ENCODE measurements around the gene GNG4. TPM values are rescaled to one million over a fixed set of nuclear protein-coding genes. Genes with fewer than 3 reads are reported as not detected.

Gene GNG4
- total RNA-seq, 2 experiments from 2014 or later: 0.18 TPM

GRCh38 chr1:235515844-235516512 is 133.6 kb downstream of the GNG4 start:
- H3K36me3 Mint-ChIP-seq (ENCODE audit: low read depth): no peaks in the 10 kb centered on the region
- H3K4me3 Mint-ChIP-seq: no peak overlapping the region
- peaks cover 7% of the 10 kb centered on the region for H3K27me3 Mint-ChIP-seq
- H3K4me1 Mint-ChIP-seq: no peaks in the 10 kb centered on the region
- no peak overlapping the region for H3K27ac Mint-ChIP-seq
- no peak for DNase-seq
- no peaks in the 10 kb centered on the region for H3K9me3 Mint-ChIP-seq
- ChIA-PET POLR2A (interaction anchor here (2.2 kb wide), 1 partner anchor 11 kb away, joined by 6 read pairs; the partner anchor contains the start of gene B3GALNT2), CTCF (interaction anchor here (1.7 to 3.4 kb wide), 3 partner anchors 267 to 456 kb away, joined by 4 to 13 read pairs (median 12); no protein-coding TSS in a partner anchor)

GRCh38 chr1:235513495-235514366 is 135.9 kb downstream of the GNG4 start:
- Mint-ChIP-seq H3K27me3 (peaks cover 16% of the 10 kb centered on the region), H3K36me3 (ENCODE audit: low read depth) (no peaks in the 10 kb centered on the region), H3K27ac (no peak overlapping the region), H3K4me3 (no peak overlapping the region), H3K9me3 (no peaks in the 10 kb centered on the region), H3K4me1 (no peaks in the 10 kb centered on the region)
- CTCF ChIA-PET: interaction anchor here (0.6 to 2.6 kb wide), 15 partner anchors 9 to 458 kb away, joined by 3 to 23 read pairs (median 6); partner anchors contain the start of gene B3GALNT2
- POLR2A ChIA-PET: interaction anchor here (0.6 kb wide), 2 partner anchors 269 to 295 kb away, joined by 3 read pairs; no protein-coding TSS in a partner anchor
- DNase-seq: no peak

- no peak overlapping the region for H3K4me3 Mint-ChIP-seq
- no peaks in the 10 kb centered on the region for H3K36me3 Mint-ChIP-seq (ENCODE audit: low read depth)
- no peak overlapping the region for H3K27ac Mint-ChIP-seq
- no peak for DNase-seq
- no peaks in the 10 kb centered on the region for H3K4me1 Mint-ChIP-seq
- POLR2A ChIA-PET: no interaction called here
- CTCF ChIA-PET: interaction anchor here (1.0 to 1.2 kb wide), 3 partner anchors 273 to 460 kb away, joined by 3 to 4 read pairs (median 3); no protein-coding TSS in a partner anchor
- H3K27me3 Mint-ChIP-seq: peaks cover 16% of the 10 kb centered on the region
- no peaks in the 10 kb centered on the region for H3K9me3 Mint-ChIP-seq
Measured at GRCh38 chr1:235511470-235512240, 137.9 kb downstream of the GNG4 start.

GRCh38 chr1:235510823-235511222 is 138.8 kb downstream of the GNG4 start:
- ChIA-PET POLR2A (no interaction called here), CTCF (interaction anchor here (1.0 kb wide), 1 partner anchor 461 kb away, joined by 3 read pairs; no protein-coding TSS in a partner anchor)
- peaks cover 6% of the 10 kb centered on the region for H3K4me1 Mint-ChIP-seq
- H3K4me3 Mint-ChIP-seq: no peak overlapping the region
- no peaks in the 10 kb centered on the region for H3K9me3 Mint-ChIP-seq
- no peak overlapping the region for H3K27ac Mint-ChIP-seq
- no peak for DNase-seq
- H3K27me3 Mint-ChIP-seq: peaks cover 13% of the 10 kb centered on the region
- no peaks in the 10 kb centered on the region for H3K36me3 Mint-ChIP-seq (ENCODE audit: low read depth)

GRCh38 chr1:235507623-235508022 is 142.0 kb downstream of the GNG4 start:
- H3K4me1 Mint-ChIP-seq: peaks cover 17% of the 10 kb centered on the region
- POLR2A ChIA-PET: no interaction called here
- CTCF ChIA-PET: no interaction called here
- no peaks in the 10 kb centered on the region for H3K36me3 Mint-ChIP-seq (ENCODE audit: low read depth)
- no peaks in the 10 kb centered on the region for H3K9me3 Mint-ChIP-seq
- DNase-seq: no peak
- peaks cover 10% of the 10 kb centered on the region for H3K27me3 Mint-ChIP-seq
- no peak overlapping the region for H3K27ac Mint-ChIP-seq
- no peak overlapping the region for H3K4me3 Mint-ChIP-seq

GRCh38 chr1:235504494-235505222 is 144.9 kb downstream of the GNG4 start:
- DNase-seq: peak; percentile 99
- peak overlapping the region; percentile 98 for H3K27ac Mint-ChIP-seq
- H3K27me3 Mint-ChIP-seq: peaks cover 5% of the 10 kb centered on the region
- no peaks in the 10 kb centered on the region for H3K36me3 Mint-ChIP-seq (ENCODE audit: low read depth)
- ChIA-PET POLR2A (interaction anchor here (0.6 to 3.1 kb wide), 21 partner anchors 11 to 1129 kb away, joined by 3 to 21 read pairs (median 4); partner anchors contain the start of genes IRF2BP2, LYST, RBM34 and TARBP1), CTCF (interaction anchor here (0.6 to 3.1 kb wide), 36 partner anchors 9 to 904 kb away, joined by 3 to 23 read pairs (median 4); no protein-coding TSS in a partner anchor)
- H3K4me3 Mint-ChIP-seq: peak overlapping the region; percentile 94
- H3K9me3 Mint-ChIP-seq: no peaks in the 10 kb centered on the region
- peaks cover 26% of the 10 kb centered on the region for H3K4me1 Mint-ChIP-seq

- ChIA-PET CTCF (interaction anchor here (0.6 to 3.1 kb wide), 29 partner anchors 8 to 937 kb away, joined by 3 to 23 read pairs (median 4); no protein-coding TSS in a partner anchor), POLR2A (interaction anchor here (0.7 to 3.1 kb wide), 14 partner anchors 10 to 1027 kb away, joined by 3 to 21 read pairs (median 5); partner anchors contain the start of genes LYST, RBM34 and TARBP1)
- Mint-ChIP-seq H3K36me3 (ENCODE audit: low read depth) (no peaks in the 10 kb centered on the region), H3K9me3 (no peaks in the 10 kb centered on the region), H3K4me1 (peaks cover 26% of the 10 kb centered on the region), H3K27me3 (no peaks in the 10 kb centered on the region), H3K4me3 (peak within 1 kb of the TSS; percentile 94), H3K27ac (peak within 1 kb of the TSS; percentile 98)
- no peak for DNase-seq
Measured at GRCh38 chr1:235504122-235504493, 145.5 kb downstream of the GNG4 start, which contains the start of gene B3GALNT2. Gene B3GALNT2, minus strand, starts transcription at chr1:235504452. Its CDS starts 200 bp downstream, at chr1:235504252.

- ChIA-PET POLR2A (interaction anchor here (0.6 to 3.1 kb wide), 10 partner anchors 10 to 894 kb away, joined by 3 to 21 read pairs (median 6); partner anchors contain the start of genes IRF2BP2, LYST and RBM34), CTCF (interaction anchor here (0.6 to 3.1 kb wide), 26 partner anchors 7 to 936 kb away, joined by 3 to 23 read pairs (median 4); no protein-coding TSS in a partner anchor)
- peaks cover 26% of the 10 kb centered on the region for H3K4me1 Mint-ChIP-seq
- H3K4me3 Mint-ChIP-seq: peak overlapping the region; percentile 94
- no peaks in the 10 kb centered on the region for H3K27me3 Mint-ChIP-seq
- H3K27ac Mint-ChIP-seq: peak overlapping the region; percentile 82
- no peaks in the 10 kb centered on the region for H3K36me3 Mint-ChIP-seq (ENCODE audit: low read depth)
- DNase-seq: no peak
- no peaks in the 10 kb centered on the region for H3K9me3 Mint-ChIP-seq
Measured at GRCh38 chr1:235503403-235504121, 146.0 kb downstream of the GNG4 start.

GRCh38 chr1:235502601-235503402 is 146.8 kb downstream of the GNG4 start:
- DNase-seq: no peak
- Mint-ChIP-seq H3K4me1 (peaks cover 26% of the 10 kb centered on the region), H3K36me3 (ENCODE audit: low read depth) (no peaks in the 10 kb centered on the region), H3K4me3 (peak overlapping the region; percentile 94), H3K27me3 (no peaks in the 10 kb centered on the region), H3K9me3 (no peaks in the 10 kb centered on the region), H3K27ac (peak overlapping the region; percentile 82)
- CTCF ChIA-PET: interaction anchor here (0.7 to 3.1 kb wide), 4 partner anchors 7 to 469 kb away, joined by 3 to 21 read pairs (median 10); no protein-coding TSS in a partner anchor
- POLR2A ChIA-PET: interaction anchor here (3.1 kb wide), 1 partner anchor 9 kb away, joined by 21 read pairs; no protein-coding TSS in a partner anchor

GRCh38 chr1:235500971-235501540 is 148.5 kb downstream of the GNG4 start:
- Mint-ChIP-seq H3K9me3 (no peaks in the 10 kb centered on the region), H3K27me3 (no peaks in the 10 kb centered on the region), H3K4me3 (no peak overlapping the region), H3K36me3 (ENCODE audit: low read depth) (no peaks in the 10 kb centered on the region), H3K4me1 (peaks cover 21% of the 10 kb centered on the region), H3K27ac (no peak overlapping the region)
- POLR2A ChIA-PET: no interaction called here
- DNase-seq: no peak
- CTCF ChIA-PET: interaction anchor here (0.6 kb wide), 1 partner anchor 77 kb away, joined by 3 read pairs; no protein-coding TSS in a partner anchor
